Choroid plexus epithelial cell (primary cell): ENCODE results near the gene ZNRF3.

Experiments
- DNase-seq: peaks from one replicate; pipeline ENCODE4 v3.0.0-alpha.2; 2010; ENCODE audit warnings: low read depth
- H3K4me3 ChIP-seq: 2 replicates; pipeline ENCODE4 v1.5.1; 2011; ENCODE audit warnings: low read depth, mild to moderate bottlenecking, control low read depth, low read length, moderate library complexity
- TF ChIP-seq, protein P1 (sequence below): conservative IDR thresholded peaks from 2 replicates; pipeline ENCODE4 v1.5.1; 2011; ENCODE audit warnings: low read depth, mild to moderate bottlenecking, control low read depth, inconsistent platforms, low read length, moderate library complexity

ZNRF3 gene

DNA sequence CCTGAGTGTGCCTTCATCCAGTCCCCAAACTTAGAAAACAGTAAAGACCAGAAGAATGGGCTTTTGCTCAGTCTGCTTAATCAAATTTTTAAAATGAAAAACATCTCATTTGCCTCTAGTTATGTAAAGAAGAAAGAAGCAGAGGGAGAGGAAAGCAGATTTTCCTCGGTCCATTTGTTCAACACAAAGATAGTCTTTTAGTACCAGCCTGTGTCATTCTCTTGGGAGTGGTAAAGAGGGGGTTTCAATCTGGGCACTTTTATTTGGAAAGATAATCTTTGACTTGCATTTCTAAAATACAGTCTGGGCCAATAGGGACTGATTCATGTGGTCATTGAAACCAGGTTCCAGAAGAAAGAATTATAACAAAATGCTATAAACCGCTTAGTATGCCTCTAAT, 218.9 kb downstream of the ZNRF3 start:
- TF ChIP-seq, protein P1, sequence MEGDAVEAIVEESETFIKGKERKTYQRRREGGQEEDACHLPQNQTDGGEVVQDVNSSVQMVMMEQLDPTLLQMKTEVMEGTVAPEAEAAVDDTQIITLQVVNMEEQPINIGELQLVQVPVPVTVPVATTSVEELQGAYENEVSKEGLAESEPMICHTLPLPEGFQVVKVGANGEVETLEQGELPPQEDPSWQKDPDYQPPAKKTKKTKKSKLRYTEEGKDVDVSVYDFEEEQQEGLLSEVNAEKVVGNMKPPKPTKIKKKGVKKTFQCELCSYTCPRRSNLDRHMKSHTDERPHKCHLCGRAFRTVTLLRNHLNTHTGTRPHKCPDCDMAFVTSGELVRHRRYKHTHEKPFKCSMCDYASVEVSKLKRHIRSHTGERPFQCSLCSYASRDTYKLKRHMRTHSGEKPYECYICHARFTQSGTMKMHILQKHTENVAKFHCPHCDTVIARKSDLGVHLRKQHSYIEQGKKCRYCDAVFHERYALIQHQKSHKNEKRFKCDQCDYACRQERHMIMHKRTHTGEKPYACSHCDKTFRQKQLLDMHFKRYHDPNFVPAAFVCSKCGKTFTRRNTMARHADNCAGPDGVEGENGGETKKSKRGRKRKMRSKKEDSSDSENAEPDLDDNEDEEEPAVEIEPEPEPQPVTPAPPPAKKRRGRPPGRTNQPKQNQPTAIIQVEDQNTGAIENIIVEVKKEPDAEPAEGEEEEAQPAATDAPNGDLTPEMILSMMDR, result no peak
- no peak overlapping the region for H3K4me3 ChIP-seq
- no peak for DNase-seq

DNA sequence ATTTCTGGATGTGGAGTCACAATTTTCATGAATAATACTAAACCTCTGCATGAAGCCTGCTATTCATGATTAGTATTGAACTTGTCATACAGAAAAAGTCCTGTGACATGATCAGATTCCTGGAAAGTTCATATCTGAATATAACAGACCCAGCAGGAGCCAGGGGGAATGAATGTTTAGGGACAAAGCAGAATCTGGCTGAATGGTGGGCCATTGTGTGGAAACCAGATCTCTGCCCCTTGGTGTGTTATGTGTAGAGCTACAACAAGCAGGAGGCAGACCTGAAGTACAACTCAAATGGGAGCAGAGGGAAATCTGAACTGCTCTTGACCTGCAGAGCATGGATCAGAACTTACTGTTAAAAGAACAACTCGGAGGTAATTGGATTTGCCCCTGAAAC, 219.7 kb downstream of the ZNRF3 start:
- no peak overlapping the region for H3K4me3 ChIP-seq
- DNase-seq, result no peak
- TF ChIP-seq, protein P1, result no peak

DNA sequence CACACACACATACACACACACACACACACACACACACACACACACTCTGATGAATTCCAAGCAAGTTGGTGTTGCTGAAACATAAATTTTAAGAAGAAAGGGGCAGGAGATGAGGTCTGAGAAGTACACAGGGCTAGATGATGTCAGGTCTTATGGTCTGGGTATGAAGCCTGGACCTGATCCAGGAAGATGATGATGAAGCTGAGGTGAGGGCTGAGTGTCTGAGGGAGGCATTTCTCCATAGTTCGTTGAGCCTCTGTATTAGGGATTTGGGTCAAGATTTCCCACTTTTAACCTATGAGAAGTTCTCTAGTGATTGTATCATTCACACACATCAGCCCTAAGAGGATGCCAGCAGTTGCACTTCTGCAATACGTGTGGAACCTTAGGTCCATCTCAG, 222.1 kb downstream of the ZNRF3 start:
- DNase-seq, result peak; percentile 34
- no peak overlapping the region for H3K4me3 ChIP-seq
- TF ChIP-seq, protein P1, result no peak

DNA sequence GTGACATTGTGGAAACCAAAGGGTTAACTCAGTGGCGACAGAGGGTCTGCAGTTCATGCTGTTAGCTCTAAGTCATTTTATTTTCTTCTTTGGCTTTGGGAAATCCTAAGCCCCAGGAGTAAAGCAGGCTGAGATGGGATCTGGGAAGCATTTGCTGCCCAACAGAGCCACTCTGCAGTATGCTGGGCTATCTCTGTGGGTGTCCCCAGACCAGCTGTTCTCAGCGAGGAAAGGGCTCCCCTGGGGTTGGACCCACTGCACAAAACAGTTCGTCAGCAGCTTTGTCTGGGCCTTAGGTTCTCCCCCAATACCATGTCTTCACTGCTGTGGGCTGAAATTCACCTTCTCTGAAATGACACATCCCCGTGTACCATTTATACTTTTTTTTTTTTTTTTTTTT, 223.5 kb downstream of the ZNRF3 start:
- TF ChIP-seq, protein P1, result no peak
- H3K4me3 ChIP-seq, result no peak overlapping the region
- no peak for DNase-seq
